MV-4-11 (cell line): ENCODE results near the gene SHFL.

ENCODE experiments used
- DNase-seq: peaks from one replicate; lab custom pipeline; 2025; lab: John Stamatoyannopoulos, UW

Gene SHFL

DNA sequence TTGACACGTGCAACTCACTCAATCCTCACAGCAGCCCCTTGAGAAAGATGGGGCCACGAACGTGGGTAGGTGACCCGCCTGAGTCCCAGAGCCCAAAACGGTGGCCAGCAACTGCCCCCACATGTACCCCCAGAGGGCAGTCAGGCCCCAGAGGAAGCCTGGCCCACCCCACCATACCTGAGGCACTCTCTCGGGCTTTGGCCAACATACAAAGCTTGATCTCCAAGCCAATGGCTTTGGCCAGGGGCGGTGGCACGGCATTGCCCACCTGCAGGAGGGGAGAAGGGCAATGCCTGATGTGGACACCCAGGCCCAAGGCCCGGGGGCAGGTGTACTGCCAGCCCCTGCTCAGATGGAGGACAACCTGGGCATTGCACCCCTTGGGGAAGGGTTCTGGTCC lies 47.9 kb downstream of the SHFL start:
- no peak for DNase-seq

- no peak for DNase-seq
Observed at GRCh38 chr19:10135551-10136334, 49.6 kb downstream of the SHFL start.

DNA sequence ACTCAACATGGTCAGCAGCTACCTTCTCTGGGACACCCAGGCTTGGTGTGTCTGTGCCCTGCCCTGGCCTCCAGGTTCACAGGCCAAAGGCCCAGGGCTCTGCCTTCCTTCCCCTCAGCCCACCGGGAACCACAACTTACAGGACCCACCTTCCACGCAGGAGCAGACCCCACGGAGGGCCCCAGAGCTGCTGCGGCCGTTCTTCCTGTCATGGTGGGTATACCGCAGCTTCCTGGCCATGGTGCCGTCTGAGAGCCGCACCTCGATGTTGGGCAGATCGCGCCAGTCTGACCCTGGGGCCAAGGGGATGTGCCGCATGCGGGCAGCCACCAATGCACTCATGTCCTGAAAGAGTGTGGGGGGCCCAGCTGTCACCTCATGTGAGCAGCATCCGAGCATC lies 50.8 kb downstream of the SHFL start:
- no peak for DNase-seq

DNA sequence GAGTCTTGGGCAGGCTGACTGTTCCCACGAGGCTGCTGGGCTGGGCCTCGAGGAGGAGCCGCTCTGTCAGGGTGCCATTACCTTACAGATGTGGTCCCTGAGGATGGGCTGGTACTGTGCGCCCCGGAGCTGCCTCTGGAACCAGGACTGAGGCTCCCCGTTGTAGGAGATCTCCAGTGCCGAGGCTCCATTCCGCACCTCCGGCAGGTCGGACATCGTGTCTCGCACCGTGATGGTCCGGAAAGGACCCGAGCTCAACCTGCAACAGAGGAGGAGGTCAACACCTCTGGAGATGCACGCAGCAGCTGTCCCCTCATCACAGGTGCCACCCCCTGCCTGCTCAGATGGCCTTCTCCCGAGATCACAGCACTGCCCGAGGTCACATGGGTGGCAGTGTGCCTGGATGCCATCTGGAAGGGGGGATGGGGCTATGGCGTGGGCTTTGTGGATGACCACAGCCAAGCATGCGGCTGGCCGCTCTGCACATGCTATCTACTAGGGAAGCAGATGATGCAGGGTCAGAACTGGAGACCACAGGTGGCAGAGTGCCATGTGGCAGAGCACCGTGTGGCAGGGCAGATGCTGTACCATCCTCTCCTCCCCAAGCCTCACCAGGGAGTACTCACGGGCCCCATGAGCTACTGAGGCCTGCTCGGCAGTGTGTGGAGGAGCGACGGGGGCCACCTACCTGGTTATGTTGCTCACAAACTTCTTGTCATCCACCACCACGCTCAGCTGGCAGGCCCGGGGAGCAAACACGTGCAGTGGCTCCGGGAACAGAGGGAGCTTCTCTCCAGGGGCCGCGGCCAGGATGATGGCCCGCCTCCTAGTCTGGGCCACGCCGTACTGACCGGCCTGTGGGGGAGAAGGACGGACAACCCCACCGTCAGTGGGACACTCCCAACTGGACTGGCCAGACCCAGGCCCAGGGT lies 51.9 kb downstream of the SHFL start:
- no peak for DNase-seq

GRCh38 chr19:10138879-10139795 lies 53.0 kb downstream of the SHFL start:
- DNase-seq = no peak

GRCh38 chr19:10139952-10140351 lies 53.8 kb downstream of the SHFL start:
- no peak for DNase-seq

GRCh38 chr19:10141479-10141878 lies 55.4 kb downstream of the SHFL start:
- DNase-seq = no peak

DNA sequence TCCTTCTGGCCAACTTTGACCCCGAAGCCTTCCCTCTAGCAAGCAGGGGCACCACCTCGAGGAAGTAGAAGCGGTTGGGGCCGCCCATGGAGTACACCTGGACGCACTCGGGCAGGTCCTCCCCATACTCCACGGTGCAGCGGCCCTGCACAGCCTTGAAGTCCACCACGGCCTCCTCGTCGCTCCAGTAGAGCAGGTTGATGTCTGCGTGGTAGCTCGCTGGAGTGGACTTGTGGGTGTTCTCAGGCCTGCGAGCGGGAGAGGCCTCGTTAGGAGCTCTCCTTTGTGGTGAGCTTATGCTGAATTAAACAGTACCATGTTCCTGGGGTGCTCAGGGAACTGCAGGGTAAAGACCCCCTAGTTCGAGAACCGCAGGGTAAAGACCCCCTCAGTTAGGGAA lies 55.9 kb downstream of the SHFL start:
- DNase-seq = no peak
